Transverse colon (tissue), 4 donors: ENCODE results near the gene TMC6.

Experiments
- EP300 ChIP-seq: sonication (generic); formaldehyde crosslinking; IDR thresholded peaks from one replicate; pipeline ENCODE4 v1.6.1; 2017; ENCODE audit warnings: antibody characterized with exemption, low read depth
- POLR2A ChIP-seq: fragments of 450-650 bp; IDR thresholded peaks from one replicate; pipeline ENCODE4 v1.6.1; 2016; ENCODE audit warnings: antibody characterized with exemption, mild to moderate bottlenecking, moderate library complexity
- POLR2AphosphoS5 ChIP-seq, 3 donors: sonication (generic); formaldehyde crosslinking; IDR thresholded peaks; one replicate each; pipeline ENCODE4 v1.6.1; 2016; ENCODE audit warnings: antibody characterized with exemption in 3 of 3
- TF ChIP-seq, protein P1 (sequence below), 5 experiments: fragments of 200-600 bp in 3 of 5; fragments of 450-650 bp in 2 of 5; sonication (generic) in 3 of 5; IDR thresholded peaks; 1 replicate in 2 of 5; 2 replicates in 3 of 5; pipeline ENCODE4 v1.5.1; 2016 to 2017; ENCODE audit warnings: antibody characterized with exemption in 5 of 5, inconsistent platforms in 3 of 5, mild to moderate bottlenecking in 2 of 5, moderate library complexity in 1 of 5

DNA sequence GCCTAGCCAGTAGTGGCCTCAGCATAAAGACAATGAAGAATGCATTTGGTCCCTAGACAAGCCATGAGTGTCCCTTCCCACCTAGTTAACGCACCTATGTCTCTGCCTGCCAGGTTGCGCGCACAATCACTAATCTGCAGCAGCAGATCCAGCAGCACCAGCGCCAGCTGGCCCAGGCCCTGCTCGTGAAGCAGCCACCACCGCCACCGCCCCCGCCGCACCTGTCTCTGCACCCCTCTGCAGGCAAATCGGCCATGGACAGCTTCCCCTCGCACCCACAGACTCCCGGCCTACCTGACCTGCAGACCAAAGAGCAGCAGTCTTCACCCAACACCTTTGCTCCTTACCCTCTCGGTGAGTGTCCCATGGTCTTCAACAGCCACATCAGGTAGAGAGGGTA, 41.8 kb downstream of the TMC6 start:
- no peak for TF ChIP-seq POLR2A
- TF ChIP-seq, protein P1, sequence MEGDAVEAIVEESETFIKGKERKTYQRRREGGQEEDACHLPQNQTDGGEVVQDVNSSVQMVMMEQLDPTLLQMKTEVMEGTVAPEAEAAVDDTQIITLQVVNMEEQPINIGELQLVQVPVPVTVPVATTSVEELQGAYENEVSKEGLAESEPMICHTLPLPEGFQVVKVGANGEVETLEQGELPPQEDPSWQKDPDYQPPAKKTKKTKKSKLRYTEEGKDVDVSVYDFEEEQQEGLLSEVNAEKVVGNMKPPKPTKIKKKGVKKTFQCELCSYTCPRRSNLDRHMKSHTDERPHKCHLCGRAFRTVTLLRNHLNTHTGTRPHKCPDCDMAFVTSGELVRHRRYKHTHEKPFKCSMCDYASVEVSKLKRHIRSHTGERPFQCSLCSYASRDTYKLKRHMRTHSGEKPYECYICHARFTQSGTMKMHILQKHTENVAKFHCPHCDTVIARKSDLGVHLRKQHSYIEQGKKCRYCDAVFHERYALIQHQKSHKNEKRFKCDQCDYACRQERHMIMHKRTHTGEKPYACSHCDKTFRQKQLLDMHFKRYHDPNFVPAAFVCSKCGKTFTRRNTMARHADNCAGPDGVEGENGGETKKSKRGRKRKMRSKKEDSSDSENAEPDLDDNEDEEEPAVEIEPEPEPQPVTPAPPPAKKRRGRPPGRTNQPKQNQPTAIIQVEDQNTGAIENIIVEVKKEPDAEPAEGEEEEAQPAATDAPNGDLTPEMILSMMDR (IDR thresholded peaks at IDR 0.05), result no peak
- TF ChIP-seq POLR2AphosphoS5 (IDR thresholded peaks at IDR 0.05), result no peak
- no peak for TF ChIP-seq EP300
